ENCODE results near the gene SDC3. TPM values are rescaled to one million over a fixed set of nuclear protein-coding genes. Genes with fewer than 3 reads are reported as not detected.

The SDC3 gene
- total and polyA plus RNA-seq, 12 donors = 13.1 to 57.7 (median 21.7) TPM

- intact Hi-C loops (cut with DNase I) = loop anchor here in 1 of 10 donors (5.0 kb wide), 1 partner anchor 77 kb away; no protein-coding TSS in a partner anchor
- no peak overlapping the region for H3K27ac ChIP-seq
- no peak for DNase-seq
Measured at GRCh38 chr1:30894508-30894973, 14.0 kb downstream of the SDC3 start.

DNA sequence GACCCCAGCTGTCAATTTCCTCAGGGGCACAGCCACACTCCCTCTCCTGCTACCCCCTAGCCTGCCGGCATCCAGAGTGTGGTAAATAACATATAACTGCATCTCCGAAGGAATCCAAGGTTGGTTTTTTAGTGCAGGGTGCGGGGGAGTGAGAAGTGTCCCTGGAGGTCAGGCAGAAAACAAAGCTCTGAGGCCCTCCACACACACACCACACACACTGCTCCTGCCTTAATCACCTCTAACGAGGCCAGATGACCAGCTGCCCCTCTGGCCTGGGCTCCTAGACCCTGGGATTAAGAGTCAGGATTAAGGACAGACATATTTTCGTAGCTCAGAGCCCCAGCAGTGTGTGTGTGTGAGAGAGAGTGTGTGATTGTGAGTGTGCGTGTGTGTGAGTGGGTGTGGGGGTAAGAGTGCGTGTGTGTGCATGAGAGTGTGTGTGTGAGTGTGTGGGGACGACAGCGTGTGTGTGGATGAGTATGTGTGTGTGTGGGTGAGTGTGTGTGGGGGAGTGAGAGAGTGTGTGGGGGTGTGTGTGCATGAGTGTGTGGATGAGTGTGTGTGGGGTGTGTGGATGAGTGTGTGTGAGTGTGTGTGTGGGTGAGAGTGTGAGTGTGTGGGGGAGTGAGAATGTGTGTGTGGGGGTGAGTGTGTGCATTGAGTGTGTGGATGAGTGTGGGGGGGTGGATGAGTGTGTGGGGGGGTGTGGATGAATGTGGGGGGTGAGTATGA lies 14.6 kb downstream of the SDC3 start:
- H3K27ac ChIP-seq = no peak overlapping the region
- H3K36me3 ChIP-seq = no peaks in the 10 kb centered on the region
- 81 to 83% methylated on average over 9 of the region's 9 CpGs for WGBS, 2 donors
- no peak overlapping the region for H3K4me3 ChIP-seq
- ATAC-seq (no peak), DNase-seq (no peak)
- H3K9me3 ChIP-seq = no peaks in the 10 kb centered on the region
- peaks cover 0 to 53% (median 30%) of the 10 kb centered on the region in 9 donors for H3K4me1 ChIP-seq
- H3K27me3 ChIP-seq = no peaks in the 10 kb centered on the region
- intact Hi-C loops (cut with DNase I) = loop anchor here in 1 of 10 donors (5.0 kb wide), 1 partner anchor 77 kb away; no protein-coding TSS in a partner anchor
- TF ChIP-seq CTCF (IDR thresholded peaks at IDR 0.05) = no peak

More at GRCh38 chr1:30894508-30894973, 14.0 kb downstream of the SDC3 start:
- no peak for ATAC-seq
- peaks cover 0 to 47% (median 26%) of the 10 kb centered on the region in 9 donors for H3K4me1 ChIP-seq
- H3K36me3 ChIP-seq = no peaks in the 10 kb centered on the region
- no peaks in the 10 kb centered on the region for H3K27me3 ChIP-seq
- WGBS, 2 donors = 80 to 81% methylated on average over 7 of the region's 7 CpGs
- H3K4me3 ChIP-seq = no peak overlapping the region
- H3K9me3 ChIP-seq = no peaks in the 10 kb centered on the region
- TF ChIP-seq CTCF (IDR thresholded peaks at IDR 0.05) = no peak

GRCh38 chr1:30892671-30893073 lies 15.9 kb downstream of the SDC3 start:
- no peak for TF ChIP-seq CTCF (IDR thresholded peaks at IDR 0.05)
- intact Hi-C loops (cut with DNase I) = loop anchor here in 1 of 10 donors (5.0 kb wide), 1 partner anchor 75 kb away; no protein-coding TSS in a partner anchor
- ATAC-seq = peak in 1 of 8 donors; percentile 2
- Histone ChIP-seq H3K9me3 (no peaks in the 10 kb centered on the region), H3K27ac (no peak overlapping the region), H3K4me1 (peaks cover 9 to 65% (median 43%) of the 10 kb centered on the region in 9 donors), H3K27me3 (no peaks in the 10 kb centered on the region), H3K36me3 (no peaks in the 10 kb centered on the region), H3K4me3 (no peak overlapping the region)
- WGBS, 2 donors = 79 to 93% methylated on average over 6 of the region's 6 CpGs
- DNase-seq = no peak

DNA sequence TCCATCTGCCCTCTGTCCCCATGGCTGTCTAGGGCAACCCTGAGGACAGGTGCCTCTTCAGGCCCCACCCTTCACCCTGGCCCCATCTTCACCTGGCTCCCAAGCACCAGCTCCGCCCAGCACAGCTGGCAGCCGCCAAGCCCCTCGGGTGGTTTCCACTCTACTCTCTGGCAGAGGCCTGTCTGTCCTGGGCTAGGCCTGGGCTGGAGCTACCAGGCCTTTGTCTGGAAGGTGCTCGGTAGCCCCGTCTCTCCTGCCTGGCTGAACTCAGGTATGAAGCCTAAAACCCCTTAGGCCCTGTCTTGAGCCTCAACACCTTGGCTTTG lies 17.4 kb downstream of the SDC3 start:
- no peak overlapping the region for H3K4me3 ChIP-seq
- DNase-seq (no peak), ATAC-seq (no peak)
- H3K9me3 ChIP-seq = no peaks in the 10 kb centered on the region
- intact Hi-C loops (cut with DNase I) = loop anchor here in 1 of 10 donors (5.0 kb wide), 1 partner anchor 74 kb away; no protein-coding TSS in a partner anchor
- TF ChIP-seq CTCF (IDR thresholded peaks at IDR 0.05) = no peak
- peaks cover 9 to 69% (median 44%) of the 10 kb centered on the region in 9 donors for H3K4me1 ChIP-seq
- H3K27me3 ChIP-seq = no peaks in the 10 kb centered on the region
- no peak overlapping the region for H3K27ac ChIP-seq
- no peaks in the 10 kb centered on the region for H3K36me3 ChIP-seq
- 93 to 98% methylated on average over 5 of the region's 5 CpGs for WGBS, 2 donors
